Glomerular endothelial cell (primary cell): ENCODE data around the gene RPAP3. TPM values are rescaled to one million over a fixed set of nuclear protein-coding genes. Genes with fewer than 3 reads are reported as not detected.

Experiments used
- total RNA-seq: library from RNA; depleted of rRNA; stranded (reverse); fragments of >200 nt; gene quantifications from 2 replicates; pipeline ENCODE4 v1.2.3, GENCODE V29; 2015

The RPAP3 gene
- total RNA-seq, 1 donor from 2014 or later: 17.4 TPM

Other genes with a start within 250 kb of the RPAP3 start
- not detected in 2 replicates for gene ENDOU, start 19.5 kb upstream of the RPAP3 start, total RNA-seq
- gene RAPGEF3, start 52.9 kb upstream of the RPAP3 start, total RNA-seq: 24.4 and 38.2 TPM in 2 replicates
- 11.9 and 26.2 TPM in 2 replicates for gene SLC48A1, start 67.2 kb upstream of the RPAP3 start, total RNA-seq
- 95.9 and 144 TPM in 2 replicates for gene HDAC7, start 113.9 kb upstream of the RPAP3 start, total RNA-seq
- 0.10 and 0.18 TPM in 2 replicates for gene VDR, start 199.0 kb upstream of the RPAP3 start, total RNA-seq